Right lobe of liver (tissue), 6 donors: ENCODE data around the gene DPP7. TPM values are rescaled to one million over a fixed set of nuclear protein-coding genes. Genes with fewer than 3 reads are reported as not detected.

ENCODE experiments used
- ATAC-seq, 4 donors: fragments of 200-7000 bp; cut with Tn5 transposase; one replicate each; pipeline ENCODE4 v1.9.1; 2020; ENCODE audit warnings: mild to moderate bottlenecking in 4 of 4, moderate library complexity in 4 of 4
- DNase-seq, 3 donors: peaks; one replicate each; pipeline ENCODE4 v3.0.0-alpha.2; 2020
- H3K27ac ChIP-seq, 3 donors: fragments of 200-600 bp; one replicate each; pipeline ENCODE4 v1.8.0; 2022
- H3K27me3 ChIP-seq, 2 donors: fragments of 200-600 bp; one replicate each; pipeline ENCODE4 v1.8.0; 2022
- H3K36me3 ChIP-seq, 4 donors: fragments of 200-600 bp; sonication (generic) in 1 of 4; one replicate each; pipeline versions ENCODE4 v1.5.1 to v1.8.0; 2017 to 2022; ENCODE audit warnings: control low read depth in 1 of 4
- H3K4me1 ChIP-seq, 4 donors: fragments of 200-600 bp; sonication (generic) in 1 of 4; one replicate each; pipeline versions ENCODE4 v1.5.1 to v1.8.0; 2017 to 2022; ENCODE audit warnings: control low read depth in 1 of 4
- H3K4me3 ChIP-seq, 3 donors: fragments of 200-600 bp; one replicate each; pipeline ENCODE4 v1.8.0; 2022
- H3K9me3 ChIP-seq, 4 donors: fragments of 200-600 bp; sonication (generic) in 1 of 4; one replicate each; pipeline versions ENCODE4 v1.5.1 to v1.8.0; 2017 to 2022; ENCODE audit warnings: control low read depth in 1 of 4
- CTCF ChIP-seq, 4 donors: fragments of 200-600 bp in 3 of 4; fragments of 450-650 bp in 1 of 4; IDR thresholded peaks; one replicate each; pipeline versions ENCODE4 v1.5.1 to v1.8.0; 2016 to 2022; ENCODE audit warnings: antibody characterized with exemption in 4 of 4, mild to moderate bottlenecking in 2 of 4
- POLR2A ChIP-seq: fragments of 450-650 bp; IDR thresholded peaks from one replicate; pipeline ENCODE4 v1.6.1; 2017; ENCODE audit warnings: antibody characterized with exemption, mild to moderate bottlenecking
- WGBS: methylation state at CpG from one replicate; pipeline ENCODE4 v1.1.6; 2018; ENCODE audit warnings: low coverage, low lambda C conversion rate; ENCODE audit not compliant: insufficient coverage; ENCODE audit errors: missing lambda C conversion rate; 5-methylcytosine and 5-hydroxymethylcytosine counted together
- intact Hi-C, 2 donors: fragments of 100-400 bp; cut with DNase I; formaldehyde crosslinking; loops; one replicate each; pipeline versions ENCODE4 v1.11.2 to v1.14.1; 2022
- total RNA-seq, 6 experiments: library from RNA; depleted of rRNA in 2 of 6; stranded (reverse); fragments of >200 nt in 2 of 6; fragmentation: NEBNext Ultra II Directional in 3 of 6; extraction: Animal tissue kit (Norgen Biotek cat#: 25700) in 3 of 6; gene quantifications; one replicate each; pipeline versions ENCODE4 v1.1.0 to v1.2.4, GENCODE V29; 2016 to 2023
- donor health status: DM: no; HTN: yes; CAD: no.
- donor health status: DM: no; HTN: no; CAD: no.
- donor health status: DM: no; HTN: no; CAD: no.
- donor health status: DM: no; HTN: yes; CAD: no.
- donor health status: DM: no; HTN: yes; CAD: no.

The DPP7 gene
- total RNA-seq, 6 experiments from 2014 or later, result 62.2 to 86.2 (median 66.2) TPM

- DNase-seq (no peak), ATAC-seq (no peak)
- H3K36me3 ChIP-seq, result peaks cover 0 to 4% (median 0%) of the 10 kb centered on the region in 4 donors
- peaks cover 0 to 16% of the 10 kb centered on the region in 2 donors for H3K27me3 ChIP-seq
- WGBS, result 92% methylated on average over 7 of the region's 15 CpGs
- peak overlapping the region in 2 of 3 donors; percentile 9 to 11 for H3K4me3 ChIP-seq
- intact Hi-C loops, result no loop called here
- H3K27ac ChIP-seq, result no peak overlapping the region
- no peak for TF ChIP-seq CTCF (IDR thresholded peaks at IDR 0.05)
- TF ChIP-seq POLR2A, result no peak
- no peaks in the 10 kb centered on the region for H3K9me3 ChIP-seq
- peaks cover 0 to 10% (median 0%) of the 10 kb centered on the region in 4 donors for H3K4me1 ChIP-seq
These were observed 37.9 kb downstream of the DPP7 start for GRCh38 chr9:137076636-137077009.

- DNase-seq (no peak), ATAC-seq (no peak)
- intact Hi-C loops, result no loop called here
- WGBS, result 62% methylated on average over 7 of the region's 12 CpGs
- TF ChIP-seq POLR2A (no peak), CTCF (IDR thresholded peaks at IDR 0.05) (no peak)
- H3K36me3 ChIP-seq, result no peaks in the 10 kb centered on the region
- peaks cover 0 to 13% (median 0%) of the 10 kb centered on the region in 4 donors for H3K4me1 ChIP-seq
- H3K9me3 ChIP-seq, result no peaks in the 10 kb centered on the region
- peaks cover 0 to 16% of the 10 kb centered on the region in 2 donors for H3K27me3 ChIP-seq
- no peak overlapping the region for H3K27ac ChIP-seq
- no peak overlapping the region for H3K4me3 ChIP-seq
These were observed 39.2 kb downstream of the DPP7 start for GRCh38 chr9:137075275-137075775.

- intact Hi-C loops, result no loop called here
- no peak overlapping the region for H3K4me3 ChIP-seq
- peaks cover 0 to 16% of the 10 kb centered on the region in 2 donors for H3K27me3 ChIP-seq
- H3K27ac ChIP-seq, result no peak overlapping the region
- ATAC-seq, result no peak
- no peaks in the 10 kb centered on the region for H3K9me3 ChIP-seq
- no peak for TF ChIP-seq POLR2A
- TF ChIP-seq CTCF (IDR thresholded peaks at IDR 0.05), result no peak
- no peak for DNase-seq
- H3K36me3 ChIP-seq, result no peaks in the 10 kb centered on the region
- H3K4me1 ChIP-seq, result peaks cover 0 to 13% (median 0%) of the 10 kb centered on the region in 4 donors
- WGBS, result 42% methylated on average over 5 of the region's 12 CpGs
These were observed 39.8 kb downstream of the DPP7 start for GRCh38 chr9:137074657-137075274.

- no peak for DNase-seq
- Histone ChIP-seq H3K27me3 (peaks cover 0 to 23% of the 10 kb centered on the region in 2 donors), H3K27ac (no peak overlapping the region), H3K4me1 (peaks cover 0 to 13% (median 0%) of the 10 kb centered on the region in 4 donors), H3K9me3 (no peaks in the 10 kb centered on the region), H3K36me3 (no peaks in the 10 kb centered on the region), H3K4me3 (no peak overlapping the region)
- TF ChIP-seq POLR2A, result no peak
- no peak for TF ChIP-seq CTCF (IDR thresholded peaks at IDR 0.05)
- no peak for ATAC-seq
- intact Hi-C loops, result no loop called here
- WGBS, result 0% methylated on average over 1 of the region's 8 CpGs
These were observed 40.5 kb downstream of the DPP7 start for GRCh38 chr9:137073992-137074399.
